Breast epithelium (tissue), 4 donors: ENCODE results near the gene SSR4. TPM values are rescaled to one million over a fixed set of nuclear protein-coding genes. Genes with fewer than 3 reads are reported as not detected.
"Not testable (repeated sequence)": the region's sequence is repeated elsewhere in the genome, so short reads cannot be mapped to it uniquely, and the experiment has no call there.

Source experiments
- DNase-seq, 2 donors: peaks; one replicate each; pipeline ENCODE4 v3.0.0-alpha.2; 2019; ENCODE audit warnings: low spot score in 2 of 2
- H3K27ac ChIP-seq, 2 donors: fragments of 200-600 bp; sonication (generic) in 1 of 2; one replicate each; pipeline ENCODE4 v1.5.1; 2016 to 2019; ENCODE audit warnings: mild to moderate bottlenecking in 1 of 2
- H3K27me3 ChIP-seq, 2 donors: fragments of 200-600 bp; sonication (generic) in 1 of 2; one replicate each; pipeline versions ENCODE4 v1.5.1 to v1.6.0; 2017 to 2019; ENCODE audit warnings: control low read depth in 1 of 2, mild to moderate bottlenecking in 1 of 2
- H3K36me3 ChIP-seq: fragments of 200-600 bp; one replicate; pipeline ENCODE4 v1.5.1; 2019
- H3K4me1 ChIP-seq, 2 donors: fragments of 200-600 bp; sonication (generic); one replicate each; pipeline ENCODE4 v1.5.1; 2016 to 2019; ENCODE audit warnings: control low read depth in 1 of 2
- H3K4me3 ChIP-seq, 3 donors: fragments of 200-600 bp; sonication (generic); 1 replicate in 2 of 3; 2 replicates in 1 of 3; pipeline ENCODE4 v1.5.1; 2016 to 2019; ENCODE audit warnings: mild to moderate bottlenecking in 3 of 3, moderate library complexity in 2 of 3
- H3K9me3 ChIP-seq, 2 donors: fragments of 200-600 bp; sonication (generic) in 1 of 2; one replicate each; pipeline ENCODE4 v1.5.1; 2016 to 2019; ENCODE audit warnings: control low read depth in 1 of 2
- POLR2A ChIP-seq: fragments of 450-650 bp; IDR thresholded peaks from one replicate; pipeline ENCODE4 v1.6.1; 2016; ENCODE audit warnings: antibody characterized with exemption, mild to moderate bottlenecking, moderate library complexity
- POLR2AphosphoS5 ChIP-seq, 3 donors: sonication (generic); formaldehyde crosslinking; IDR thresholded peaks; one replicate each; pipeline ENCODE4 v1.6.1; 2017; ENCODE audit warnings: antibody characterized with exemption in 3 of 3
- intact Hi-C: fragments of 100-400 bp; cut with DNase I; formaldehyde crosslinking; loops from one replicate; pipeline ENCODE4 v1.15.1; 2023; ENCODE audit warnings: low total_unique reads
- total RNA-seq, 3 donors: library from RNA; depleted of rRNA; stranded (reverse); fragments of >200 nt; gene quantifications; one replicate each; pipeline ENCODE4 v1.1.0, GENCODE V29; 2016
- TF ChIP-seq, protein P1 (sequence below), 3 donors: fragments of 450-650 bp; IDR thresholded peaks; one replicate each; pipeline ENCODE4 v1.5.1; 2016 to 2017; ENCODE audit warnings: antibody characterized with exemption in 3 of 3, mild to moderate bottlenecking in 3 of 3, moderate library complexity in 3 of 3

The SSR4 gene
- total RNA-seq, 3 donors from 2014 or later = 112 to 252 (median 182) TPM

DNA sequence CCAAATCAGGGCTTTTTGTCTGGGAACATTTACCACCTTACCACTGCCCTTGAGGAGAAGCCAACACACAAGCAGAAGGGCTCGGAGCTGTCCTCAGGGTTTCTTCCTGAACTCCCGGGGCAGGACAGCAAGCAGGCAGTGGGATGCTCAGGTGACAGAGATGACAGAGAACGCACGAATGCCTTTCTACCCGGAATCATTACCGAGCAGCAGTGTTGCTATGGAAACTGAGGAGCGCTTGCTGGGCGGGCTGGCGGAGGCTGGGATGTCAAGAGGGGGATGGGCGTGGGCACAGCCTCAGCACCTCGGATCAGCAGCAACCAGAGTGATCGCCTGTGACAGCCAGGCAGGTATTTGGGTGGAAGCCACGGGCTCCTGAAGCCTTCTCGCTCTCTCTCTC lies 17.8 kb downstream of the SSR4 start:
- TF ChIP-seq POLR2A (no peak), POLR2AphosphoS5 (IDR thresholded peaks at IDR 0.05) (no peak)
- TF ChIP-seq, protein P1, sequence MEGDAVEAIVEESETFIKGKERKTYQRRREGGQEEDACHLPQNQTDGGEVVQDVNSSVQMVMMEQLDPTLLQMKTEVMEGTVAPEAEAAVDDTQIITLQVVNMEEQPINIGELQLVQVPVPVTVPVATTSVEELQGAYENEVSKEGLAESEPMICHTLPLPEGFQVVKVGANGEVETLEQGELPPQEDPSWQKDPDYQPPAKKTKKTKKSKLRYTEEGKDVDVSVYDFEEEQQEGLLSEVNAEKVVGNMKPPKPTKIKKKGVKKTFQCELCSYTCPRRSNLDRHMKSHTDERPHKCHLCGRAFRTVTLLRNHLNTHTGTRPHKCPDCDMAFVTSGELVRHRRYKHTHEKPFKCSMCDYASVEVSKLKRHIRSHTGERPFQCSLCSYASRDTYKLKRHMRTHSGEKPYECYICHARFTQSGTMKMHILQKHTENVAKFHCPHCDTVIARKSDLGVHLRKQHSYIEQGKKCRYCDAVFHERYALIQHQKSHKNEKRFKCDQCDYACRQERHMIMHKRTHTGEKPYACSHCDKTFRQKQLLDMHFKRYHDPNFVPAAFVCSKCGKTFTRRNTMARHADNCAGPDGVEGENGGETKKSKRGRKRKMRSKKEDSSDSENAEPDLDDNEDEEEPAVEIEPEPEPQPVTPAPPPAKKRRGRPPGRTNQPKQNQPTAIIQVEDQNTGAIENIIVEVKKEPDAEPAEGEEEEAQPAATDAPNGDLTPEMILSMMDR (IDR thresholded peaks at IDR 0.05) = no peak
- intact Hi-C loops = no loop called here

DNA sequence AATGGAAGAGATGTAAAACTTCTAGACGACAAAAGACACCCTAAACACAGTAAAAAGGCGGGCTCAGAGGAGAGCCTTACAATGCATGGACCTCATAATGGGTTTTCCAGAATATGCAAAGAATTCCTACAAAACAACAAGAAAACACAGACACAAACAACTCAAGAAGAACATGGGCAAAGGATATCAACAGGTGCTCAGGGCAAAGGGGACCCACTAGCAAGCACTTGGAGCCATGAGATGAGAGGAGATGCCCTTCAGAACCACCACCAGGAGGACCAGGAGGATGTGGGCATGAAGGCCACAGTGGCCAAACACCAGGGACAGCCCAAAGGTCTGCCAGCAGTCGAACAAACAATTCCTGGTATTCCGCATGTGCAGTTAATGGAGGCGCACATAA lies 18.7 kb downstream of the SSR4 start:
- peaks cover 0 to 76% of the 10 kb centered on the region in 2 donors for H3K27me3 ChIP-seq

More for the DNA sequence above, 17.8 kb downstream of the SSR4 start:
- no peaks in the 10 kb centered on the region for H3K9me3 ChIP-seq
- no peaks in the 10 kb centered on the region for H3K36me3 ChIP-seq
- H3K27me3 ChIP-seq = peaks cover 0 to 68% of the 10 kb centered on the region in 2 donors
- H3K27ac ChIP-seq = no peak overlapping the region
- no peak for DNase-seq
- H3K4me1 ChIP-seq = no peaks in the 10 kb centered on the region
- no peak overlapping the region for H3K4me3 ChIP-seq

DNA sequence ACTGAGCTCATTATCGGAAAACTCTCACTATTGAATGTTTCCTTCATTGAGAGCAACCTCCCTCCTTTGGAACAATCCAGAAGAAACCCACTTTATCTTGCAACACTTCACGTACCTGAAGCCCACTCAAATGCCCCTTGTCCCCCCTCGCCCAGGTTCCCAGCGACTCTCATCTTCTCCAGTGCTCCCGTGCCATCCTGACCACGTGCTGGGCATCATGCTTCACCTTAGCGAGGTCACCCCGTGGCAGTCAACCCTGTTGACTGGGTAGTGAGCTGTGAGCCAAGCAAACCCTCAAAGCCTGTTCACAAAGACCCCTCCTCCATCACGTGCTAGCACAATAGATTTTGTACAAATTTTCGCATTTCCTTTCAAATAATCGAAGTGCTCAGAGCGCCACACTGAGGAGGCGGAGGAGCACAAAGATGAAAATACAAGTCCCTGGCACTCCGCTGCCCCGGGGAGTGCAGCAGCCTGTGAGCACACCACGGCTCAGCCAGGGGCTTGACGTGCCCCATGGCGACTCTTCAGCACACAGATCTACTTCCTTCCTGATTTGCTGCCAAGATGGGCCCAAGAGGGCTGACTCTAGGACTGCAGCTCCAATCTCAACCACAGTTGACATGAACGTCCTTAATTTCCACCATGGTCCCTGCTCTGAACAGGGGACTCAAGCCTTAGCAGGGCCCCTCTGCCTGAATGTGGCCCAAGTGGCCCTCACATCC lies 20.3 kb downstream of the SSR4 start:
- H3K27me3 ChIP-seq = peaks cover 0 to 77% of the 10 kb centered on the region in 2 donors
- peaks cover 0 to 3% of the 10 kb centered on the region in 2 donors for H3K9me3 ChIP-seq
- H3K36me3 ChIP-seq = no peaks in the 10 kb centered on the region
- no peak overlapping the region for H3K4me3 ChIP-seq
- no peak for DNase-seq
- no peaks in the 10 kb centered on the region for H3K4me1 ChIP-seq
- no peak overlapping the region for H3K27ac ChIP-seq
- TF ChIP-seq POLR2A = no peak
- TF ChIP-seq, protein P1 (IDR thresholded peaks at IDR 0.05) = no peak
- TF ChIP-seq POLR2AphosphoS5 (IDR thresholded peaks at IDR 0.05) = no peak
- intact Hi-C loops = no loop called here

More for the DNA sequence above, 18.7 kb downstream of the SSR4 start:
- H3K36me3 ChIP-seq = no peaks in the 10 kb centered on the region
- TF ChIP-seq POLR2AphosphoS5 (IDR thresholded peaks at IDR 0.05) = no peak
- TF ChIP-seq, protein P1 (IDR thresholded peaks at IDR 0.05) = no peak
- no peak for TF ChIP-seq POLR2A
- intact Hi-C loops = no loop called here
- H3K4me1 ChIP-seq = no peaks in the 10 kb centered on the region
- no peak for DNase-seq
- H3K27ac ChIP-seq = no peak overlapping the region
- H3K4me3 ChIP-seq = no peak overlapping the region
- no peaks in the 10 kb centered on the region for H3K9me3 ChIP-seq

DNA sequence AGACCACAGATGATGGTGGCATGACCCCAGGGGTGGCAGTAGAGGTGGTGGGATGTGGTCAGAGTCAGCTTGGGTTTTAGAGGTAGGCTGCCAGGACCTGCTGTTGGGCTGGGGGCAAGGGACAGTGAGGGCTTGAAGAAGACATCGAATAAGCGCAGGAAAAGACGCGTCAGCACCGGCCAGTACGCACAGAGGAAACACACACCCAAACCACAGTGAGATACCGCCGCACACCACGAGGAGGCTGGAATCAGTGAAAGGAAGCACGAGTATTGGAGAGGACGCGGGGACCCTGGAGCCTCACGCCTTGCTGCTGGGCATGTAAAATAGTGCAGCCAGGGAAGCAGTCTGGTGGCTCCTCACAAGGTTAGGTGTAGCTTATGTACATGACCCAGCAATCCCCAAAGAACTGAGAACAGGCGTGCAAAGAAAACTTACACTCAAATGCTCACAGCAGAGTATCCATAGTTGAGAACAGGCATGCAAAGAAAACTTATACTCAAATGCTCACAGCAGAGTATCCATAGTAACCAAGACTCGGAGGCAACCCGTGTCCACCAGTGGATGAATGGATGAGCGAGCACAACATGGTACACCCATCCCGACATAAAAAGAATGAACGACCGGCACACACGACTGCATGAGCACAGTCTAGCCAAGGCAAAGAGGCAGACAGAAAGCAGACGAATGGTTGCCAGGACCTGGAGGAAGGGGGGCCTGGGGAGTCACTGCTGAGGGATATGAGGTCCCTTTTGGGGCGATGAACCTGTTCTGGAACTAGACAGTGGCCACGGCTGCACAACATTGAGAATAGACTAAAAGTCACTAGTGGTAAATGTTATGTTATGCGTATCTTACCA lies 22.6 kb downstream of the SSR4 start:
- no peak for DNase-seq
- H3K9me3 ChIP-seq = peaks cover 0 to 3% of the 10 kb centered on the region in 2 donors
- peaks cover 0 to 76% of the 10 kb centered on the region in 2 donors for H3K27me3 ChIP-seq
- H3K27ac ChIP-seq = no peak overlapping the region
- TF ChIP-seq POLR2A (no peak), POLR2AphosphoS5 (IDR thresholded peaks at IDR 0.05) (no peak)
- TF ChIP-seq, protein P1 (IDR thresholded peaks at IDR 0.05) = no peak
- intact Hi-C loops = no loop called here
- H3K4me3 ChIP-seq = no peak overlapping the region
- no peaks in the 10 kb centered on the region for H3K36me3 ChIP-seq
- no peaks in the 10 kb centered on the region for H3K4me1 ChIP-seq

DNA sequence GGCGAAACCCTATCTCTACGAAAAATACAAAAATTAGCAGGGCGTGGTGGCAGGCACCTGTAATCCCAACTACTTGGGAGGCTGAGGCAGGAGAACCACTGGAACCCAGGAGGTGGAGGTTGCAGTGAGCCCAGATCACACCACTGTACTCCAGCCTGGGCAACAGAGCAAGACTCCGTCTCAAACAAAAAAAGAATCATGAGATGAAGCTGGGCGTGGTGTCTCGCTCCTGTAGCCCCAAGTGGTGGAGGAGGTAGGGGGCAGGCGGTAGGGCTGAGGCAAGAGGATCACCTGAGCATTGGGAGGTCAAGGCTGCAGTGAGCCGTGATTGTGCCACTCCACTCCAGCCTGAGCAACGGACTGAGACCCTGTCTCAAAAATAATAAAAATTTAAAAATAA lies 23.6 kb downstream of the SSR4 start:
- H3K27ac ChIP-seq, H3K36me3 ChIP-seq, DNase-seq, H3K9me3 ChIP-seq, H3K4me3 ChIP-seq, intact Hi-C loops, H3K4me1 ChIP-seq: not testable (repeated sequence)
- H3K27me3 ChIP-seq = peaks cover 0 to 66% of the 10 kb centered on the region in 2 donors
